HTR-8/SVneo (cell line): ENCODE results near the gene PPP4R1.

Experiments
- DNase-seq: peaks from one replicate; pipeline ENCODE4 v3.0.0; 2011; ENCODE audit warnings: low spot score, mixed read lengths; ENCODE audit not compliant: insufficient read length
- FAIRE-seq: peaks from 2 replicates; lab custom pipeline; 2011; peaks lifted over from hg19 to GRCh38; lab: Jason Lieb, UNC

Gene PPP4R1

GRCh38 chr18:9520666-9521065 lies 93.7 kb downstream of the PPP4R1 start:
- no peak for FAIRE-seq
- DNase-seq, result no peak

- FAIRE-seq (no peak), DNase-seq (no peak)
Observed at GRCh38 chr18:9519399-9519798, 95.0 kb downstream of the PPP4R1 start.

GRCh38 chr18:9517869-9518268 lies 96.5 kb downstream of the PPP4R1 start:
- DNase-seq, result no peak
- FAIRE-seq, result no peak

- FAIRE-seq (no peak), DNase-seq (peak; percentile 52)
Observed at GRCh38 chr18:9516437-9517064, 97.8 kb downstream of the PPP4R1 start.

GRCh38 chr18:9513971-9514512 lies 100.3 kb downstream of the PPP4R1 start:
- DNase-seq (no peak), FAIRE-seq (no peak)

- no peak for DNase-seq
- no peak for FAIRE-seq
Observed at GRCh38 chr18:9508446-9509025, 105.8 kb downstream of the PPP4R1 start.

- FAIRE-seq, result no peak
- no peak for DNase-seq
Observed at GRCh38 chr18:9507565-9508088, 106.7 kb downstream of the PPP4R1 start.

GRCh38 chr18:9506046-9506792 lies 108.1 kb downstream of the PPP4R1 start:
- DNase-seq (no peak), FAIRE-seq (no peak)
